GM12873 (cell line): ENCODE measurements around the gene PGGHG.

Experiments
- TF ChIP-seq, protein P1 (sequence below): IDR thresholded peaks from 2 replicates; pipeline ENCODE4 v1.5.1; 2012; ENCODE audit warnings: low read depth, mild to moderate bottlenecking, moderate library complexity, low read length, control low read depth; ENCODE audit not compliant: insufficient read depth; ENCODE audit errors: missing control alignments

PGGHG gene

DNA sequence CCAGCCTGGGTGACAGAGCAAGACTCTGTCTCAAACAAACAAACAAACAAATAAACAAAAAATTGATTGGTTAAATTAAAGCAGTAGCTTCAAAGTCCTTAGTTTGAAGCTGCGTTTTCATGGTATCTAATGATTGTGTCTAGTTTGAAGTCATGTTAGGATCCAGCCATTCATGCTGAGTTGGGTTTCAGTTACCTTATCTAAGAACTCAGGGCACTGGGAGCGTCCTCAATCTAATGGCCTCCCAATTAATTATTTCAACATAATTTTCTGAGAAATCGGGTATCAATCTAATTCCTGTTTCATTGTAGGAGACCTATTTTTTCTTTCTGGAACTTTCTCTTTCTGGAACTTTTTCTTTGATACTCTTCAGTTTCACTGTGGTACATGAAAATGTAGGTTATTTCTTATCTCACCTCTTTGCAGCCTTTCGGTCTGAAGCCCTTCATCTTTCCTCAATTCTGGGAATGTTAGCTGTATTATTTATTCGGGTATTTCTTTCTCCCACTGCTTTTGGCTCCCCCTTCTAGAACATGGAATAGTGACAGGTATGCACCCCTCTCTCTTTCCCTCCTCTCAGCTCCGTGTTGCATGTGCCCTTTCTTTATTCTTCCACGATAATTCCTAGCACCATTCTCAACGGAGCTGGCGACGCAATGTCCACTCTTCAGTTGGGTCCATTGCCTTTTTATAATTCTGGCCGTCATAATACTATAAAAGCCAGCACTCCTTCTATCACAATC lies 56.1 kb downstream of the PGGHG start:
- TF ChIP-seq, protein P1, sequence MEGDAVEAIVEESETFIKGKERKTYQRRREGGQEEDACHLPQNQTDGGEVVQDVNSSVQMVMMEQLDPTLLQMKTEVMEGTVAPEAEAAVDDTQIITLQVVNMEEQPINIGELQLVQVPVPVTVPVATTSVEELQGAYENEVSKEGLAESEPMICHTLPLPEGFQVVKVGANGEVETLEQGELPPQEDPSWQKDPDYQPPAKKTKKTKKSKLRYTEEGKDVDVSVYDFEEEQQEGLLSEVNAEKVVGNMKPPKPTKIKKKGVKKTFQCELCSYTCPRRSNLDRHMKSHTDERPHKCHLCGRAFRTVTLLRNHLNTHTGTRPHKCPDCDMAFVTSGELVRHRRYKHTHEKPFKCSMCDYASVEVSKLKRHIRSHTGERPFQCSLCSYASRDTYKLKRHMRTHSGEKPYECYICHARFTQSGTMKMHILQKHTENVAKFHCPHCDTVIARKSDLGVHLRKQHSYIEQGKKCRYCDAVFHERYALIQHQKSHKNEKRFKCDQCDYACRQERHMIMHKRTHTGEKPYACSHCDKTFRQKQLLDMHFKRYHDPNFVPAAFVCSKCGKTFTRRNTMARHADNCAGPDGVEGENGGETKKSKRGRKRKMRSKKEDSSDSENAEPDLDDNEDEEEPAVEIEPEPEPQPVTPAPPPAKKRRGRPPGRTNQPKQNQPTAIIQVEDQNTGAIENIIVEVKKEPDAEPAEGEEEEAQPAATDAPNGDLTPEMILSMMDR = no peak
